OCI-LY7 (cell line): ENCODE data around the gene ZMIZ1.

Experiments
- EZH2phosphoT487 ChIP-seq: fragments of 200-600 bp; sonication (generic); IDR thresholded peaks from 2 replicates; pipeline ENCODE4 v1.6.1; 2018; ENCODE audit warnings: low read depth, borderline replicate concordance, mild to moderate bottlenecking, mixed run types, antibody characterized with exemption, low read length, moderate library complexity, mixed read lengths
- TF ChIP-seq, protein P1 (sequence below): fragments of 200-600 bp; sonication (generic); conservative IDR thresholded peaks from 2 replicates; pipeline ENCODE4 v1.5.1; 2014; ENCODE audit warnings: mild to moderate bottlenecking, antibody characterized with exemption, low read length, moderate library complexity, mixed read lengths

DNA sequence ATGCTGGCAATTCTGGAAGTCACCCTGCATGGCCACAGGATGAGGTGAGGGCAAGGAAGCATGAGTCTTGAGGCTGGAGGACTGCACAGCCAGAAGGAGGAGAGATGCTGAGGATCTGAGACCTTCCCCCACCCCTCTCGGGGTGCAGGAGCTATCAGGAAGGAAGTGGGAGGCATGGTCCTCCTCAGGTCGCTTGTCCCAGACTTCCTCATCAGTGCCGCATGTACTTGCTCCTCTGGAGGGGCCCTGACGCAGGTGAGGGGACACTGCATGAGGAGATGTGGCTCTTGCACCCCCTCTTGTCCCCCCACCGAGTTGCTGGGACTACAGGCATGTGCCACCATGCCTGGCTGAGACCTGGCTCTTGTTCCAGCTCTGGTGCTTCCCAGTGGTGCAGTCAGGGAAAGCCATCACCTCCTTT, 5.7 kb upstream of the ZMIZ1 start:
- TF ChIP-seq, protein P1, sequence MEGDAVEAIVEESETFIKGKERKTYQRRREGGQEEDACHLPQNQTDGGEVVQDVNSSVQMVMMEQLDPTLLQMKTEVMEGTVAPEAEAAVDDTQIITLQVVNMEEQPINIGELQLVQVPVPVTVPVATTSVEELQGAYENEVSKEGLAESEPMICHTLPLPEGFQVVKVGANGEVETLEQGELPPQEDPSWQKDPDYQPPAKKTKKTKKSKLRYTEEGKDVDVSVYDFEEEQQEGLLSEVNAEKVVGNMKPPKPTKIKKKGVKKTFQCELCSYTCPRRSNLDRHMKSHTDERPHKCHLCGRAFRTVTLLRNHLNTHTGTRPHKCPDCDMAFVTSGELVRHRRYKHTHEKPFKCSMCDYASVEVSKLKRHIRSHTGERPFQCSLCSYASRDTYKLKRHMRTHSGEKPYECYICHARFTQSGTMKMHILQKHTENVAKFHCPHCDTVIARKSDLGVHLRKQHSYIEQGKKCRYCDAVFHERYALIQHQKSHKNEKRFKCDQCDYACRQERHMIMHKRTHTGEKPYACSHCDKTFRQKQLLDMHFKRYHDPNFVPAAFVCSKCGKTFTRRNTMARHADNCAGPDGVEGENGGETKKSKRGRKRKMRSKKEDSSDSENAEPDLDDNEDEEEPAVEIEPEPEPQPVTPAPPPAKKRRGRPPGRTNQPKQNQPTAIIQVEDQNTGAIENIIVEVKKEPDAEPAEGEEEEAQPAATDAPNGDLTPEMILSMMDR = no peak
- TF ChIP-seq EZH2phosphoT487 = no peak
